IPS DF 6.9 (cell line): Measurements from ENCODE around the gene GTF3C1.
"Not testable (repeated sequence)": the region's sequence is repeated elsewhere in the genome, so short reads cannot be mapped to it uniquely, and the experiment has no call there.

ENCODE experiments used
- DNase-seq: peaks from one replicate; pipeline ENCODE4 v3.0.0-alpha.2; 2013; ENCODE audit warnings: low read depth, low spot score
- H3K27ac ChIP-seq: one replicate; pipeline ENCODE4 v1.5.1; 2013; ENCODE audit warnings: low read length, control low read depth
- H3K27me3 ChIP-seq: 2 replicates; pipeline ENCODE4 v1.6.1; 2013; ENCODE audit warnings: mild to moderate bottlenecking, low read length; ENCODE audit not compliant: control insufficient read depth, insufficient read depth
- H3K36me3 ChIP-seq: 2 replicates; pipeline ENCODE4 v1.6.1; 2013; ENCODE audit warnings: low read length; ENCODE audit not compliant: control insufficient read depth, insufficient read depth
- H3K4me1 ChIP-seq: 2 replicates; pipeline ENCODE4 v1.6.1; 2013; ENCODE audit warnings: low read length; ENCODE audit not compliant: control insufficient read depth, insufficient read depth
- H3K4me3 ChIP-seq: 2 replicates; pipeline ENCODE4 v1.5.1; 2013; ENCODE audit warnings: mild to moderate bottlenecking, low read length
- H3K9me3 ChIP-seq: 2 replicates; pipeline ENCODE4 v1.6.1; 2013; ENCODE audit warnings: low read length, inconsistent platforms; ENCODE audit not compliant: control insufficient read depth, insufficient read depth
- WGBS: extraction: QIAGEN DNeasy Blood & Tissue Kit; methylation state at CpG from one replicate; pipeline ENCODE4 v1.1.7; 2013; ENCODE audit warnings: mixed read lengths, missing lambda C conversion rate; ENCODE audit not compliant: insufficient read length, insufficient coverage; 5-methylcytosine and 5-hydroxymethylcytosine counted together

Gene GTF3C1

DNA sequence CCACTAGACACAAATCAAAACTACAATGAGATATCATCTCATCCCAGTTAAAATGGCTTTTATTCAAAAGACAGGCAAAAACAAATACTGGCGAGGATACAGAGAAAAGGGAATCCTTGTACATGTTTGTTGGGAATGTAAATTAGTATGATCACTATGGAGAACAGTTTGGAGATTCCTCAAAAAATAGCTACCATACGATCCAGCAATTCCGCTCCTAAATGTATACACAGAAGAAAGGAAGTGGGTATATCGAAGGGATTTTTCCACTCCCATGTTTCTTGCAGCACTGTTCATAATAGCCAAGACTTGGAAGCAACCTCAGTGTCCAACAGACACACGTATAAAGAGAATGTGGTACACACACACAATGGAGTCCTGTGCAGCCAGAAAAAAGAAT is 35.5 kb upstream of the GTF3C1 start:
- H3K36me3 ChIP-seq = no peaks in the 10 kb centered on the region
- H3K27me3 ChIP-seq = no peaks in the 10 kb centered on the region
- no peaks in the 10 kb centered on the region for H3K9me3 ChIP-seq
- WGBS = no CpG with 5 or more reads among the region's 5 CpGs
- H3K4me3 ChIP-seq = no peak overlapping the region
- no peak for DNase-seq
- no peak overlapping the region for H3K27ac ChIP-seq
- H3K4me1 ChIP-seq = no peaks in the 10 kb centered on the region

GRCh38 chr16:27583634-27584033 is 33.9 kb upstream of the GTF3C1 start:
- no peak overlapping the region for H3K4me3 ChIP-seq
- DNase-seq = no peak
- no peaks in the 10 kb centered on the region for H3K4me1 ChIP-seq
- no peaks in the 10 kb centered on the region for H3K36me3 ChIP-seq
- H3K27ac ChIP-seq = no peak overlapping the region
- H3K27me3 ChIP-seq = no peaks in the 10 kb centered on the region
- no CpG with 5 or more reads among the region's 1 CpG for WGBS
- H3K9me3 ChIP-seq = no peaks in the 10 kb centered on the region

- Histone ChIP-seq H3K4me3 (no peak overlapping the region), H3K27ac (no peak overlapping the region), H3K27me3 (no peaks in the 10 kb centered on the region), H3K36me3 (no peaks in the 10 kb centered on the region), H3K9me3 (no peaks in the 10 kb centered on the region), H3K4me1 (no peaks in the 10 kb centered on the region)
- no peak for DNase-seq
- WGBS = no CpG with 5 or more reads among the region's 2 CpGs
These were observed 33.2 kb upstream of the GTF3C1 start for GRCh38 chr16:27582883-27583282.

GRCh38 chr16:27579087-27579980 is 29.6 kb upstream of the GTF3C1 start:
- no peak for DNase-seq
- Histone ChIP-seq H3K27ac (no peak overlapping the region), H3K36me3 (no peaks in the 10 kb centered on the region), H3K4me3 (no peak overlapping the region), H3K4me1 (no peaks in the 10 kb centered on the region), H3K9me3 (no peaks in the 10 kb centered on the region), H3K27me3 (no peaks in the 10 kb centered on the region)
- no CpG with 5 or more reads among the region's 4 CpGs for WGBS

DNA sequence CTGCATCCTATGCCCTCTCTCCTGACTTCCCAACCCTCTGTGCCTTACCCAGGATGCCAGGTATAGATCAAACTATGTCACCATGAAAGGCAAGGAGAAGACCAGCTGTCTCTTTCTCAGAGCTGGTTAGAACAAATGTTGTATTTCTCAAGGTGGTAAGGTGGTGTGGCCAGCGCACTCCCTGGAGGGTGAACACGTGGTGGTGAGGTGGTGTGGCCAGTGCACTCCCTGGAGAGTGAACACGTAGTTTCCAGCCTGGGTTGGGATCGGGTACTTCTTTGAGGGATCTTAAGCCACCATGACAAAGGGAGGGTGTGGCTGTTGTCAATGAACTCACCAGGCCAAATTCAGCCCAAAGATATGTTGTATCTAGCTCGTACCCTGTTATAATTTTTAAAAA is 27.0 kb upstream of the GTF3C1 start:
- no CpG with 5 or more reads among the region's 5 CpGs for WGBS
- Histone ChIP-seq H3K4me1 (no peaks in the 10 kb centered on the region), H3K9me3 (no peaks in the 10 kb centered on the region), H3K36me3 (no peaks in the 10 kb centered on the region), H3K4me3 (no peak overlapping the region), H3K27me3 (no peaks in the 10 kb centered on the region), H3K27ac (no peak overlapping the region)
- DNase-seq = no peak

GRCh38 chr16:27572711-27573110 is 23.0 kb upstream of the GTF3C1 start:
- Histone ChIP-seq H3K27me3 (no peaks in the 10 kb centered on the region), H3K4me3 (no peak overlapping the region), H3K9me3 (no peaks in the 10 kb centered on the region), H3K27ac (no peak overlapping the region), H3K4me1 (no peaks in the 10 kb centered on the region), H3K36me3 (no peaks in the 10 kb centered on the region)
- no CpG with 5 or more reads among the region's 6 CpGs for WGBS
- DNase-seq = no peak

DNA sequence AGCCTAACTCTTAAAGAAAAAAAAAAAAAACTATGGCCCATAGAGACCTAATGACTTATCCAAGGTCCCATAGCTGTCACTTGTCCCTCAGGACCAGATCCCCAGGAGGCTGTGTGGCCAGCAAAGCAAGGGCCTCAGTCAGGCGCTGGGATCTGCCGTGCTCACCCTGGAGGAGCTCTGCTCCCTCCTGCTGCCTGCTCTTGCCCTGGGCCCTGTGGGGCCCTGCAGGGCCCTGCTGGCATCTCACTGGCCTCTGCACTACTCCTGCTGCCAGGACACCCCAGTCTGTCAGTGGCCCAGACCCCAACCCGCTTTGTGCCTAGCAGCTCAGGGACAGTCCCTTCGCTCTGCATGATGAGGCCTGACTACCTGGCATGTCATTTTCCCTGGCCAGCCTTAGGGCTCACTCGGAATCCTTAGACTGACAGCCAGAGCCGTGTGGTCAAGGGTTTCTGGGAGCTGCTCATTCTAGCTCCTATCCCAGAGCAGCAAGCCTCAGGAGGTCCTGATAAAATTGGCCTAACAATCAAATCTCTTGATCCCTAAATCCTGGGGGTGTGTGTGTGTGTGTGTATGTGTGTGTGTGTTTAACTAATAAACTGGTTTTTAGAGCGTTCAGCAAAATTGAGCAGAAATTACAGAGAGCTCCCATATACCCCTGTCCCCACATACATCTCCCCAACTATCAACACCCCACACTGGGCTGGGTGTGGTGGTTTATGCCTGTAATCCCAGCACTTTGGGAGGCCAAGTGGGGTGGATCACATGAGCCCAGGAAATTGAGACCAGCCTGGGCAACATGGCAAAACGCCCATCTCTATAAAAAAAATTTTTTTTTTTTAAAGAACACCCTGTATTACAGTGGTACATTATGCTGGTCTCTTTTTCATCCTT is 22.0 kb upstream of the GTF3C1 start:
- Histone ChIP-seq H3K36me3 (no peaks in the 10 kb centered on the region), H3K4me3 (no peak overlapping the region), H3K4me1 (no peaks in the 10 kb centered on the region), H3K27me3 (no peaks in the 10 kb centered on the region), H3K9me3 (no peaks in the 10 kb centered on the region), H3K27ac (no peak overlapping the region)
- no CpG with 5 or more reads among the region's 8 CpGs for WGBS
- DNase-seq = no peak

- DNase-seq, H3K9me3 ChIP-seq, H3K4me1 ChIP-seq, H3K27me3 ChIP-seq, H3K27ac ChIP-seq, H3K4me3 ChIP-seq, H3K36me3 ChIP-seq: not testable (repeated sequence)
- no CpG with 5 or more reads among the region's 8 CpGs for WGBS
These were observed 21.3 kb upstream of the GTF3C1 start for GRCh38 chr16:27570986-27571385.

DNA sequence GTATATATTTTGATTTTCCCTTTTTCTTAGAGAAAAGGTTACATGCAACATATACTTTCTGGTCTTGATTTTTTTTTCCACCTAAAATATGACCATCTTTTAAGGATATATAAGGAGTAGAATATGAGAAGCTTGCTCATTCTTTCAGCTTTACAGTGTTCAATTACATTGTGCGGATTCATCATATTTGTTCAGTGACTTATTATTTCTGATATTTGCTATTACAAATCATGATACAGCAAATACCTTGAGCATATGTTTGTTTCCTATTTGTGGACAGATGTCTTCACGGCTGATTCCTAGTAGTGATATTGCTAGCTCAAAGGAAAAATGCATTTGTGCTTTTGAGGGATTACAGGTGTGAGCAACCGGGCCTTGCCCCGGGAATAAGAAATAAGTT is 18.4 kb upstream of the GTF3C1 start:
- DNase-seq = no peak
- Histone ChIP-seq H3K27ac (no peak overlapping the region), H3K4me1 (no peaks in the 10 kb centered on the region), H3K36me3 (no peaks in the 10 kb centered on the region), H3K27me3 (no peaks in the 10 kb centered on the region), H3K9me3 (no peaks in the 10 kb centered on the region), H3K4me3 (no peak overlapping the region)
- WGBS = no CpG with 5 or more reads among the region's 4 CpGs

DNA sequence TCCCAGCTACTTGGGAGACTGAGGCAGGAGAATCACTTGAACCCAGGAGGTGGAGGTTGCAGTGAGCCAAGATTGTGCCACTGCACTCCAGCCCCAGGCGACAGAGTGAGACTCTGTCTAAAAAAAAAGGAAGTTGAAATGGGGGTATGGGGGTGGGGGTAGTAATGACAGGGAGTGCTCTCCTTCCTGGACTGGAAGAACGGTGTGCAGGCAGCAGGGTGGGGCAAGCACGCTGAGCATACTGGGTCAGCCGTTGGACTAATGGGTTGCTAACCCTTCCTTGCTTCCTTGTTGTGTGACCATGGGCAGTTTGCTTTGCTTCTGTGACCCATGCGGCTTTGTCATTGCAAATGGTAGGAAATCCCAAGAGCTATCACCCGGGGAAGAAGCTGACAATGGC is 16.7 kb upstream of the GTF3C1 start:
- no peak overlapping the region for H3K4me3 ChIP-seq
- no peak overlapping the region for H3K27ac ChIP-seq
- DNase-seq = no peak
- no peaks in the 10 kb centered on the region for H3K4me1 ChIP-seq
- H3K27me3 ChIP-seq = no peaks in the 10 kb centered on the region
- no CpG with 5 or more reads among the region's 6 CpGs for WGBS
- H3K9me3 ChIP-seq = no peaks in the 10 kb centered on the region
- no peaks in the 10 kb centered on the region for H3K36me3 ChIP-seq
